Natural killer cell (primary cell): ENCODE measurements around the gene ADAM19. TPM values are rescaled to one million over a fixed set of nuclear protein-coding genes. Genes with fewer than 3 reads are reported as not detected.

Experiments used
- ATAC-seq, 3 donors: fragments of 150-1000 bp in 2 of 3; fragments of 200-7000 bp in 1 of 3; cut with Tn5 transposase; 1 replicate in 1 of 3; 2 replicates in 2 of 3; pipeline ENCODE4 v1.10.0; 2021; ENCODE audit warnings: mild to moderate bottlenecking in 2 of 3, moderate library complexity in 2 of 3
- DNase-seq, 2 donors: peaks; one replicate each; pipeline versions ENCODE4 v3.0.0 to v3.0.0-alpha.2; 2013 to 2021; ENCODE audit warnings: mixed read lengths in 1 of 2
- H3K27ac ChIP-seq: one replicate; pipeline ENCODE4 v1.5.1; 2013; ENCODE audit warnings: mild to moderate bottlenecking, low read length
- H3K27me3 ChIP-seq: one replicate; pipeline ENCODE4 v1.6.1; 2013; ENCODE audit warnings: low read length; ENCODE audit not compliant: control insufficient read depth, insufficient read depth
- H3K36me3 ChIP-seq: one replicate; pipeline ENCODE4 v1.6.1; 2013; ENCODE audit warnings: low read length; ENCODE audit not compliant: control insufficient read depth, insufficient read depth
- H3K4me1 ChIP-seq: one replicate; pipeline ENCODE4 v1.6.1; 2013; ENCODE audit warnings: low read length; ENCODE audit not compliant: control insufficient read depth, insufficient read depth
- H3K4me3 ChIP-seq: one replicate; pipeline ENCODE4 v1.5.1; 2013; ENCODE audit warnings: low read length
- H3K9me3 ChIP-seq: one replicate; pipeline ENCODE4 v1.6.1; 2013; ENCODE audit warnings: low read length; ENCODE audit not compliant: control insufficient read depth, insufficient read depth
- H3K27ac Mint-ChIP-seq, 2 donors: one replicate each; pipeline ENCODE4 v1.8.0; 2022; ENCODE audit warnings: mild to moderate bottlenecking in 2 of 2, mixed read lengths in 2 of 2, moderate library complexity in 1 of 2
- H3K27me3 Mint-ChIP-seq, 2 donors: one replicate each; pipeline ENCODE4 v1.8.0; 2022; ENCODE audit warnings: low read depth in 2 of 2, mixed read lengths in 2 of 2
- H3K36me3 Mint-ChIP-seq: one replicate; pipeline ENCODE4 v1.8.0; 2022; ENCODE audit warnings: mixed read lengths
- H3K4me1 Mint-ChIP-seq, 2 donors: one replicate each; pipeline ENCODE4 v1.8.0; 2022; ENCODE audit warnings: mixed read lengths in 2 of 2
- H3K4me3 Mint-ChIP-seq: one replicate; pipeline ENCODE4 v1.8.0; 2022; ENCODE audit warnings: mild to moderate bottlenecking, moderate library complexity, mixed read lengths
- H3K9me3 Mint-ChIP-seq, 2 donors: one replicate each; pipeline ENCODE4 v1.8.0; 2022; ENCODE audit warnings: mixed read lengths in 2 of 2
- CTCF ChIP-seq: fragments of 200-600 bp; IDR thresholded peaks from one replicate; pipeline ENCODE4 v1.8.0; 2022; ENCODE audit warnings: antibody characterized with exemption
- WGBS: methylation state at CpG from one replicate; pipeline ENCODE4 v1.1.7; 2013; ENCODE audit warnings: missing lambda C conversion rate; ENCODE audit not compliant: insufficient coverage; 5-methylcytosine and 5-hydroxymethylcytosine counted together
- intact Hi-C: fragments of 100-400 bp; cut with micrococcal nuclease; formaldehyde crosslinking; loops from one replicate; pipeline ENCODE4 v1.14.2; 2022
- total RNA-seq, 4 donors: library from RNA; stranded (reverse); fragments of 120-200 nt in 1 of 4; gene quantifications; one replicate each; pipeline versions ENCODE4 v1.2.3 to v1.2.4, GENCODE V29; 2013 to 2022

The ADAM19 gene
- total RNA-seq, 3 donors from 2014 or later (not counting 1 experiment from before 2014, with no cell fraction given), result 1.2 to 28.0 (median 4.7) TPM

GRCh38 chr5:157599565-157599964 lies 24.0 kb upstream of the ADAM19 start:
- Mint-ChIP-seq H3K36me3 (no peaks in the 10 kb centered on the region), H3K4me1 (peaks cover 45 to 47% of the 10 kb centered on the region in 2 donors), H3K4me3 (no peak overlapping the region), H3K9me3 (no peaks in the 10 kb centered on the region), H3K27ac (no peak overlapping the region), H3K27me3 (no peaks in the 10 kb centered on the region)
- TF ChIP-seq CTCF, result no peak
- WGBS, result 80% methylated on average over 1 of the region's 3 CpGs
- H3K9me3 ChIP-seq, result no peaks in the 10 kb centered on the region
- DNase-seq (no peak), ATAC-seq (no peak)
- H3K36me3 ChIP-seq, result no peaks in the 10 kb centered on the region
- no peak overlapping the region for H3K4me3 ChIP-seq
- no peak overlapping the region for H3K27ac ChIP-seq
- peaks cover 24% of the 10 kb centered on the region for H3K4me1 ChIP-seq
- intact Hi-C loops, result no loop called here
- no peaks in the 10 kb centered on the region for H3K27me3 ChIP-seq

GRCh38 chr5:157598350-157598936 lies 22.9 kb upstream of the ADAM19 start:
- H3K36me3 Mint-ChIP-seq, result no peaks in the 10 kb centered on the region
- Histone ChIP-seq H3K4me1 (peaks cover 19% of the 10 kb centered on the region), H3K9me3 (no peaks in the 10 kb centered on the region), H3K27me3 (no peaks in the 10 kb centered on the region), H3K27ac (peak overlapping the region; percentile 40), H3K4me3 (no peak overlapping the region), H3K36me3 (no peaks in the 10 kb centered on the region)
- DNase-seq, result no peak
- WGBS, result 100% methylated on average over 1 of the region's 2 CpGs
- H3K27ac Mint-ChIP-seq, result peak overlapping the region in 1 of 2 donors; percentile 16
- H3K4me3 Mint-ChIP-seq, result no peak overlapping the region
- intact Hi-C loops, result no loop called here
- H3K27me3 Mint-ChIP-seq, result peaks cover 0 to 1% of the 10 kb centered on the region in 2 donors
- ATAC-seq, result no peak
- TF ChIP-seq CTCF, result no peak
- H3K4me1 Mint-ChIP-seq, result peaks cover 40 to 44% of the 10 kb centered on the region in 2 donors
- H3K9me3 Mint-ChIP-seq, result no peaks in the 10 kb centered on the region

GRCh38 chr5:157597277-157597676 lies 21.7 kb upstream of the ADAM19 start:
- no peak for TF ChIP-seq CTCF
- Histone ChIP-seq H3K9me3 (no peaks in the 10 kb centered on the region), H3K27me3 (no peaks in the 10 kb centered on the region), H3K4me3 (no peak overlapping the region), H3K4me1 (peaks cover 13% of the 10 kb centered on the region), H3K36me3 (no peaks in the 10 kb centered on the region), H3K27ac (peak overlapping the region; percentile 40)
- no peak overlapping the region for H3K4me3 Mint-ChIP-seq
- no peaks in the 10 kb centered on the region for H3K36me3 Mint-ChIP-seq
- DNase-seq, result no peak
- no peak for ATAC-seq
- WGBS, result 29% methylated on average over 1 of the region's 1 CpG
- peaks cover under 1 to 5% of the 10 kb centered on the region in 2 donors for H3K27me3 Mint-ChIP-seq
- H3K9me3 Mint-ChIP-seq, result no peaks in the 10 kb centered on the region
- peaks cover 39% of the 10 kb centered on the region in 2 donors for H3K4me1 Mint-ChIP-seq
- no peak overlapping the region for H3K27ac Mint-ChIP-seq
- intact Hi-C loops, result no loop called here

GRCh38 chr5:157596487-157596886 lies 20.9 kb upstream of the ADAM19 start:
- Histone ChIP-seq H3K9me3 (no peaks in the 10 kb centered on the region), H3K27me3 (no peaks in the 10 kb centered on the region), H3K4me1 (peaks cover 14% of the 10 kb centered on the region), H3K27ac (peak overlapping the region; percentile 40), H3K4me3 (no peak overlapping the region), H3K36me3 (no peaks in the 10 kb centered on the region)
- H3K27ac Mint-ChIP-seq, result no peak overlapping the region
- no peaks in the 10 kb centered on the region for H3K9me3 Mint-ChIP-seq
- H3K4me3 Mint-ChIP-seq, result no peak overlapping the region
- ATAC-seq (peak; percentile 21 to 43 (median 41)), DNase-seq (peak in 1 of 2 donors; percentile 32)
- peaks cover 9 to 10% of the 10 kb centered on the region in 2 donors for H3K27me3 Mint-ChIP-seq
- 26% methylated on average over 4 of the region's 5 CpGs for WGBS
- H3K4me1 Mint-ChIP-seq, result peaks cover 38% of the 10 kb centered on the region in 2 donors
- no peak for TF ChIP-seq CTCF
- H3K36me3 Mint-ChIP-seq, result no peaks in the 10 kb centered on the region
- intact Hi-C loops, result no loop called here
